ENCODE measurements around the gene CTXND2. TPM values are rescaled to one million over a fixed set of nuclear protein-coding genes. Genes with fewer than 3 reads are reported as not detected.

Gene CTXND2
- total and polyA plus RNA-seq, 2 of the 13 experiments (the other 11 are each of a cell fraction or from before 2014, with no cell fraction given) = not detected

DNA sequence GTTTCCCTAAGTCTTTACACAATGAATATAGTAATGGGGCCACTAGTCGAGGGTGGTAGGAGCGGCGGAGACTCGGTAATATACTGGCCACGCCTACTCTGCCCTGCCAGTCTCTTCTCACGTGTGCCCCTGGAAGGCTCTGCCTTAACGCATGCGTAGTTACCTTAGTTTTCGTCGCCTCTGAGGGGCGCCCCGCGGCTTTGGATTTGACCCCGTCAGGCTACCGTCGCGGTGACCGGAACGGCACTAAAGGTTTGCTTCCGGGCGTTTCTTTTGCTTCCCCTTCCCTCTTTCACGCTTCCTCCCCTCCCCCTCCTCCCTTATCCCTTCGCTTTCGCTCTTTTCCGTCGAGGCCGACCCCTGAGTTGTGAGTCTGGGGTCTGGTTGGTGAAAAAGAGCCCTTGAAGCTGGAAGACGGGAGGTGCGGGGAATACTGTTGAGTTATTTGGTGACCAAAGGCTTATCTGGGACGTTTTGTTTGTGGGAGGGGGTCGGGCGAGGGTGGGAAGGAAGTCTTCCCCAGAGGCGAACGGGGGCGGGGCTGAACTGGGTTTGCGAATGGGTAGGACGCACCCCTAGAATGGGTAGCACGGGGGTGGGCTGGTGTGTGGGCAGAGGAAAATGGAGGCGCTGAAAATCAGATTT lies 39.3 kb downstream of the CTXND2 start, which contains the start of gene SETDB1 (continued):
- TF ChIP-seq POLR2AphosphoS5 (IDR thresholded peaks at IDR 0.05; ENCODE audit: low read depth, low read length) = peak; percentile 87
- TF ChIP-seq POLR2G (IDR thresholded peaks at IDR 0.05; ENCODE audit: low read depth, low read length) = peak; percentile 88
- 0 out of 2 replicates have a peak, but pooled peaks have one; percentile 31 for TF ChIP-seq SP140L (CRISPR knock-in tag; IDR thresholded peaks at IDR 0.05; ENCODE audit: borderline replicate concordance)
- no peak for TF ChIP-seq ZNF160 (CRISPR knock-in tag; IDR thresholded peaks at IDR 0.05)
- TF ChIP-seq ZNF773 (CRISPR knock-in tag; IDR thresholded peaks at IDR 0.05; ENCODE audit: borderline replicate concordance) = no peak
- TF ChIP-seq MED8 (CRISPR knock-in tag; IDR thresholded peaks at IDR 0.05; ENCODE audit: insufficient replicate concordance) = peak; percentile 35
- TF ChIP-seq, protein P1, sequence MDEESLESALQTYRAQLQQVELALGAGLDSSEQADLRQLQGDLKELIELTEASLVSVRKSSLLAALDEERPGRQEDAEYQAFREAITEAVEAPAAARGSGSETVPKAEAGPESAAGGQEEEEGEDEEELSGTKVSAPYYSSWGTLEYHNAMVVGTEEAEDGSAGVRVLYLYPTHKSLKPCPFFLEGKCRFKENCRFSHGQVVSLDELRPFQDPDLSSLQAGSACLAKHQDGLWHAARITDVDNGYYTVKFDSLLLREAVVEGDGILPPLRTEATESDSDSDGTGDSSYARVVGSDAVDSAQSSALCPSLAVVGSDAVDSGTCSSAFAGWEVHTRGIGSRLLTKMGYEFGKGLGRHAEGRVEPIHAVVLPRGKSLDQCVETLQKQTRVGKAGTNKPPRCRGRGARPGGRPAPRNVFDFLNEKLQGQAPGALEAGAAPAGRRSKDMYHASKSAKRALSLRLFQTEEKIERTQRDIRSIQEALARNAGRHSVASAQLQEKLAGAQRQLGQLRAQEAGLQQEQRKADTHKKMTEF (CRISPR knock-in tag; IDR thresholded peaks at IDR 0.05) = peak; percentile 76
- TF ChIP-seq XRCC5 (optimal IDR thresholded peaks at IDR 0.05; ENCODE audit: low read length) = peak; percentile 73
- 0 out of 2 replicates have a peak, but pooled peaks have one; percentile 16 for TF ChIP-seq NR2F6 (IDR thresholded peaks at IDR 0.05)
- peak; percentile 52 for TF ChIP-seq NR2F6 (CRISPR knock-in tag; IDR thresholded peaks at IDR 0.05)
- 0 out of 2 replicates have a peak, but pooled peaks have one; percentile 21 for TF ChIP-seq NFYC (CRISPR knock-in tag; IDR thresholded peaks at IDR 0.05)
- TF ChIP-seq CBX2 (IDR thresholded peaks at IDR 0.05; ENCODE audit: low read depth, low read length) = no peak
- no peak for TF ChIP-seq CBX2 (CRISPR knock-in tag; IDR thresholded peaks at IDR 0.05; ENCODE audit: low read depth)
- TF ChIP-seq ZNF639 (CRISPR knock-in tag; conservative IDR thresholded peaks at IDR 0.05) = peak; percentile 93
- TF ChIP-seq, protein P2, sequence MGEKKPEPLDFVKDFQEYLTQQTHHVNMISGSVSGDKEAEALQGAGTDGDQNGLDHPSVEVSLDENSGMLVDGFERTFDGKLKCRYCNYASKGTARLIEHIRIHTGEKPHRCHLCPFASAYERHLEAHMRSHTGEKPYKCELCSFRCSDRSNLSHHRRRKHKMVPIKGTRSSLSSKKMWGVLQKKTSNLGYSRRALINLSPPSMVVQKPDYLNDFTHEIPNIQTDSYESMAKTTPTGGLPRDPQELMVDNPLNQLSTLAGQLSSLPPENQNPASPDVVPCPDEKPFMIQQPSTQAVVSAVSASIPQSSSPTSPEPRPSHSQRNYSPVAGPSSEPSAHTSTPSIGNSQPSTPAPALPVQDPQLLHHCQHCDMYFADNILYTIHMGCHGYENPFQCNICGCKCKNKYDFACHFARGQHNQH (CRISPR knock-in tag; IDR thresholded peaks at IDR 0.05) = peak; percentile 79; the same call in 1 of the 2 replicates
- peak; percentile 45; the same call in 1 of the 2 replicates for TF ChIP-seq CREB1 (IDR thresholded peaks at IDR 0.05)
- TF ChIP-seq CREB1 (CRISPR knock-in tag; IDR thresholded peaks at IDR 0.05) = peak; percentile 73
- peak; percentile 98 for TF ChIP-seq KAT8 (CRISPR knock-in tag; IDR thresholded peaks at IDR 0.05)
- TF ChIP-seq ZFP82 (CRISPR knock-in tag; IDR thresholded peaks at IDR 0.05; ENCODE audit: borderline replicate concordance) = no peak
- TF ChIP-seq, protein P3, sequence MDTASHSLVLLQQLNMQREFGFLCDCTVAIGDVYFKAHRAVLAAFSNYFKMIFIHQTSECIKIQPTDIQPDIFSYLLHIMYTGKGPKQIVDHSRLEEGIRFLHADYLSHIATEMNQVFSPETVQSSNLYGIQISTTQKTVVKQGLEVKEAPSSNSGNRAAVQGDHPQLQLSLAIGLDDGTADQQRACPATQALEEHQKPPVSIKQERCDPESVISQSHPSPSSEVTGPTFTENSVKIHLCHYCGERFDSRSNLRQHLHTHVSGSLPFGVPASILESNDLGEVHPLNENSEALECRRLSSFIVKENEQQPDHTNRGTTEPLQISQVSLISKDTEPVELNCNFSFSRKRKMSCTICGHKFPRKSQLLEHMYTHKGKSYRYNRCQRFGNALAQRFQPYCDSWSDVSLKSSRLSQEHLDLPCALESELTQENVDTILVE (CRISPR knock-in tag; IDR thresholded peaks at IDR 0.05) = peak; percentile 97
- TF ChIP-seq NONO (IDR thresholded peaks at IDR 0.05) = no peak
- TF ChIP-seq NONO (CRISPR knock-in tag; conservative IDR thresholded peaks at IDR 0.05) = peak; percentile 77
- TF ChIP-seq PCBP1 (IDR thresholded peaks at IDR 0.05; ENCODE audit: borderline replicate concordance, low read depth, low read length) = peak; percentile 80; the same call in 1 of the 2 replicates
- no peak for TF ChIP-seq ZNF776 (CRISPR knock-in tag; IDR thresholded peaks at IDR 0.05)
- TF ChIP-seq SMYD3 (CRISPR knock-in tag; IDR thresholded peaks at IDR 0.05) = peak; percentile 61; the same call in 1 of the 2 replicates
- TF ChIP-seq SP1 (IDR thresholded peaks at IDR 0.05) = no peak
- TF ChIP-seq SP1 (CRISPR knock-in tag; IDR thresholded peaks at IDR 0.05) = 0 out of 2 replicates have a peak, but pooled peaks have one; percentile 25
- TF ChIP-seq SPEN (CRISPR knock-in tag; IDR thresholded peaks at IDR 0.05; ENCODE audit: low read depth) = peak; percentile 72; the same call in 1 of the 2 replicates
- no peak for TF ChIP-seq ZBTB42 (CRISPR knock-in tag; IDR thresholded peaks at IDR 0.05)
